Esophagus squamous epithelium (tissue), 4 donors: ENCODE measurements around the gene KANSL1.

Experiments
- POLR2A ChIP-seq, 4 donors: fragments of 450-650 bp; IDR thresholded peaks; one replicate each; pipeline ENCODE4 v1.6.1; 2017; ENCODE audit warnings: antibody characterized with exemption in 4 of 4, mild to moderate bottlenecking in 4 of 4, moderate library complexity in 3 of 4
- TF ChIP-seq, protein P1 (sequence below), 6 experiments: fragments of 450-650 bp in 4 of 6; fragments of 200-600 bp in 2 of 6; sonication (generic) in 2 of 6; IDR thresholded peaks; one replicate each; pipeline ENCODE4 v1.5.1; 2016 to 2019; ENCODE audit warnings: antibody characterized with exemption in 6 of 6, mild to moderate bottlenecking in 4 of 6, moderate library complexity in 4 of 6

DNA sequence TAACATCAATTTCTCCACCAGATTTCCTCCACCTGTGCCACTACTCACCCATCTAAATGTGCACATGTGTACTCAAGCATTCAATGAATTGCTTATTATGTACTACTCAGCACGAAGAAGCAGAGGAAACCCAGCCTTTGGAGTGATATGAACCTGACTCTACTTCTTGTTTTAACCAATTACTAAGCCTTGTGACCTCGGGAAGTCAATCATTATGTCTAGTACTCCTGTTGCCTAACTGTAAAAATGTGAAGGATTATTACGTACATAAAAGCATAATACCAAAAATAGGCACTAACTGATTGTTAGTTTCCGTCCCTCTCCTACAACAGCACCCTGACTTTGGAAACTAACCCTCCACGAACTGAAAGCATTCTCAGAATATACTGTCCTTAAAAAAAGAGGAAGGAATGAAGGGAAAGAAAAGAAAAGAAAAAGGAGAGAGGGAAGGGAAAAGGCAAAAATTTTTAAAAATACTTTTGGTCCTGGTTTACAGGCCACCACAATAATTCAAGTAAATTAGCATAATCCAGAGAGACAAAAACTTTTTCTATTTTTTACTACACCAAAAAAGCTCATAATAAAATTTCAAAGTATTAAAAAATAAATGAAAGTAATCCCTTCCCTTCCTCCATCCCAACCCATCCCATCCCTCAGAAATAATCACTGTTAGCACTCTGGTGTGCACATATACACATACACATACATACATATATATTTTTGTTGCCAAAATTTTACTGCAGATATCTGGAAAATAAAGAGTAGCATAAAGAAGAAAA is 53.6 kb downstream of the KANSL1 start:
- TF ChIP-seq, protein P1, sequence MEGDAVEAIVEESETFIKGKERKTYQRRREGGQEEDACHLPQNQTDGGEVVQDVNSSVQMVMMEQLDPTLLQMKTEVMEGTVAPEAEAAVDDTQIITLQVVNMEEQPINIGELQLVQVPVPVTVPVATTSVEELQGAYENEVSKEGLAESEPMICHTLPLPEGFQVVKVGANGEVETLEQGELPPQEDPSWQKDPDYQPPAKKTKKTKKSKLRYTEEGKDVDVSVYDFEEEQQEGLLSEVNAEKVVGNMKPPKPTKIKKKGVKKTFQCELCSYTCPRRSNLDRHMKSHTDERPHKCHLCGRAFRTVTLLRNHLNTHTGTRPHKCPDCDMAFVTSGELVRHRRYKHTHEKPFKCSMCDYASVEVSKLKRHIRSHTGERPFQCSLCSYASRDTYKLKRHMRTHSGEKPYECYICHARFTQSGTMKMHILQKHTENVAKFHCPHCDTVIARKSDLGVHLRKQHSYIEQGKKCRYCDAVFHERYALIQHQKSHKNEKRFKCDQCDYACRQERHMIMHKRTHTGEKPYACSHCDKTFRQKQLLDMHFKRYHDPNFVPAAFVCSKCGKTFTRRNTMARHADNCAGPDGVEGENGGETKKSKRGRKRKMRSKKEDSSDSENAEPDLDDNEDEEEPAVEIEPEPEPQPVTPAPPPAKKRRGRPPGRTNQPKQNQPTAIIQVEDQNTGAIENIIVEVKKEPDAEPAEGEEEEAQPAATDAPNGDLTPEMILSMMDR (IDR thresholded peaks at IDR 0.05) = no peak
- no peak for TF ChIP-seq POLR2A (IDR thresholded peaks at IDR 0.05)
